ENCODE results near the gene DAGLA.

Gene DAGLA

GRCh38 chr11:61679893-61680621 is at the start of gene DAGLA:
Gene DAGLA, plus strand, starts transcription at chr11:61680391. Its CDS starts 39,765 bp downstream, at chr11:61720156.
- in situ Hi-C loops (cut with HindIII; ENCODE audit: low pct_unique_long_range_greater_than_20kb, low sequenced_read_pairs): no loop called here
- TF ChIP-seq JUND (IDR thresholded peaks at IDR 0.05; ENCODE audit: low read depth): no peak
- peak; percentile 79 to 81 for DNase-seq (ENCODE audit: low read depth in 1 of 2, low spot score in 1 of 2)

GRCh38 chr11:61632096-61632495 is 48.1 kb upstream of the DAGLA start:
- TF ChIP-seq JUND (IDR thresholded peaks at IDR 0.05; ENCODE audit: low read depth): no peak
- in situ Hi-C loops (cut with HindIII; ENCODE audit: low pct_unique_long_range_greater_than_20kb, low sequenced_read_pairs): no loop called here
- DNase-seq (ENCODE audit: low read depth in 1 of 2, low spot score in 1 of 2): no peak

GRCh38 chr11:61635304-61635703 is 44.9 kb upstream of the DAGLA start:
- in situ Hi-C loops (cut with HindIII; ENCODE audit: low pct_unique_long_range_greater_than_20kb, low sequenced_read_pairs): no loop called here
- no peak for TF ChIP-seq JUND (IDR thresholded peaks at IDR 0.05; ENCODE audit: low read depth)
- DNase-seq (ENCODE audit: low read depth in 1 of 2, low spot score in 1 of 2): no peak

- TF ChIP-seq JUND (IDR thresholded peaks at IDR 0.05; ENCODE audit: low read depth): no peak
- no peak for DNase-seq (ENCODE audit: low read depth in 1 of 2, low spot score in 1 of 2)
- in situ Hi-C loops (cut with HindIII; ENCODE audit: low pct_unique_long_range_greater_than_20kb, low sequenced_read_pairs): no loop called here
Measured at GRCh38 chr11:61635787-61636186, 44.4 kb upstream of the DAGLA start.

- in situ Hi-C loops (cut with HindIII; ENCODE audit: low pct_unique_long_range_greater_than_20kb, low sequenced_read_pairs): no loop called here
- DNase-seq (ENCODE audit: low read depth in 1 of 2, low spot score in 1 of 2): no peak
- TF ChIP-seq JUND (IDR thresholded peaks at IDR 0.05; ENCODE audit: low read depth): no peak
Measured at GRCh38 chr11:61636676-61637075, 43.5 kb upstream of the DAGLA start.

- TF ChIP-seq JUND (IDR thresholded peaks at IDR 0.05; ENCODE audit: low read depth): no peak
- no peak for DNase-seq (ENCODE audit: low read depth in 1 of 2, low spot score in 1 of 2)
- in situ Hi-C loops (cut with HindIII; ENCODE audit: low pct_unique_long_range_greater_than_20kb, low sequenced_read_pairs): no loop called here
Measured at GRCh38 chr11:61637277-61637676, 42.9 kb upstream of the DAGLA start.

GRCh38 chr11:61639816-61640443 is 40.3 kb upstream of the DAGLA start:
- no peak for TF ChIP-seq JUND (IDR thresholded peaks at IDR 0.05; ENCODE audit: low read depth)
- in situ Hi-C loops (cut with HindIII; ENCODE audit: low pct_unique_long_range_greater_than_20kb, low sequenced_read_pairs): no loop called here
- no peak for DNase-seq (ENCODE audit: low read depth in 1 of 2, low spot score in 1 of 2)

GRCh38 chr11:61642162-61642561 is 38.0 kb upstream of the DAGLA start:
- DNase-seq (ENCODE audit: low read depth in 1 of 2, low spot score in 1 of 2): no peak
- no peak for TF ChIP-seq JUND (IDR thresholded peaks at IDR 0.05; ENCODE audit: low read depth)
- in situ Hi-C loops (cut with HindIII; ENCODE audit: low pct_unique_long_range_greater_than_20kb, low sequenced_read_pairs): no loop called here

GRCh38 chr11:61645179-61645868 is 34.9 kb upstream of the DAGLA start:
- TF ChIP-seq JUND (IDR thresholded peaks at IDR 0.05; ENCODE audit: low read depth): no peak
- DNase-seq (ENCODE audit: low read depth in 1 of 2, low spot score in 1 of 2): no peak
- in situ Hi-C loops (cut with HindIII; ENCODE audit: low pct_unique_long_range_greater_than_20kb, low sequenced_read_pairs): no loop called here

GRCh38 chr11:61647529-61647928 is 32.7 kb upstream of the DAGLA start:
- in situ Hi-C loops (cut with HindIII; ENCODE audit: low pct_unique_long_range_greater_than_20kb, low sequenced_read_pairs): no loop called here

GRCh38 chr11:61650781-61651571 is 29.2 kb upstream of the DAGLA start:
- no peak for DNase-seq (ENCODE audit: low read depth in 1 of 2, low spot score in 1 of 2)
- in situ Hi-C loops (cut with HindIII; ENCODE audit: low pct_unique_long_range_greater_than_20kb, low sequenced_read_pairs): no loop called here

More at GRCh38 chr11:61647529-61647928, 32.7 kb upstream of the DAGLA start:
- peak in 1 of 2 experiments; percentile 27 for DNase-seq (ENCODE audit: low read depth in 1 of 2, low spot score in 1 of 2)
- no peak for TF ChIP-seq JUND (IDR thresholded peaks at IDR 0.05; ENCODE audit: low read depth)

GRCh38 chr11:61652135-61652534 is 28.1 kb upstream of the DAGLA start:
- in situ Hi-C loops (cut with HindIII; ENCODE audit: low pct_unique_long_range_greater_than_20kb, low sequenced_read_pairs): no loop called here
- no peak for TF ChIP-seq JUND (IDR thresholded peaks at IDR 0.05; ENCODE audit: low read depth)
- DNase-seq (ENCODE audit: low read depth in 1 of 2, low spot score in 1 of 2): no peak

More at GRCh38 chr11:61650781-61651571, 29.2 kb upstream of the DAGLA start:
- TF ChIP-seq JUND (IDR thresholded peaks at IDR 0.05; ENCODE audit: low read depth): no peak

Measured in T47D (cell line).